Activated T-helper 1 cell treated with anti-CD3 and anti-CD28 coated beads, Interleukin-12 subunit alpha, Interleukin-12 subunit beta, Interleukin-2, Interleukin-4 antibody, amounts not matched to agents 30 ng/mL and 10 ng/mL and 1 ng/mL, durations not matched to agents 14 hours and 24 hours and 36 hours (primary cell): ENCODE results near the gene PDE4D. TPM values are rescaled to one million over a fixed set of nuclear protein-coding genes. Genes with fewer than 3 reads are reported as not detected.

Experiments
- DNase-seq: peaks from one replicate; pipeline ENCODE4 v3.0.0; 2021; ENCODE audit warnings: low spot score
- H3K27ac Mint-ChIP-seq: one replicate; pipeline ENCODE4 v1.8.0; 2021; ENCODE audit warnings: mild to moderate bottlenecking, mixed read lengths
- H3K27me3 Mint-ChIP-seq: one replicate; pipeline ENCODE4 v1.8.0; 2022; ENCODE audit warnings: mild to moderate bottlenecking, moderate library complexity, mixed read lengths; ENCODE audit not compliant: insufficient read depth
- H3K36me3 Mint-ChIP-seq: one replicate; pipeline ENCODE4 v1.8.0; 2021; ENCODE audit warnings: low read depth, mixed read lengths
- H3K4me1 Mint-ChIP-seq: one replicate; pipeline ENCODE4 v1.8.0; 2021; ENCODE audit warnings: low read depth, mixed read lengths
- H3K4me3 Mint-ChIP-seq: one replicate; pipeline ENCODE4 v1.8.0; 2021; ENCODE audit warnings: mild to moderate bottlenecking, moderate library complexity, mixed read lengths
- H3K9me3 Mint-ChIP-seq: one replicate; pipeline ENCODE4 v1.8.0; 2021; ENCODE audit warnings: mixed read lengths
- intact Hi-C: fragments of 100-400 bp; cut with micrococcal nuclease; formaldehyde crosslinking; loops from one replicate; pipeline ENCODE4 v1.15.1; 2024
- total RNA-seq: library from RNA; stranded (reverse); gene quantifications from 2 replicates; pipeline ENCODE4 v1.2.3, GENCODE V29; 2022

The PDE4D gene
- total RNA-seq, 1 donor from 2014 or later = 50.6 TPM

GRCh38 chr5:59158637-59159391 is 734.7 kb downstream of the PDE4D start:
- H3K27ac Mint-ChIP-seq = no peak overlapping the region
- no peak for DNase-seq
- peaks cover 7% of the 10 kb centered on the region for H3K9me3 Mint-ChIP-seq
- peaks cover 2% of the 10 kb centered on the region for H3K27me3 Mint-ChIP-seq
- peaks cover 2% of the 10 kb centered on the region for H3K36me3 Mint-ChIP-seq
- H3K4me1 Mint-ChIP-seq = peaks cover 14% of the 10 kb centered on the region
- intact Hi-C loops = loop anchor here (10.0 kb wide), 1 partner anchor 1984 kb away; the partner anchor contains the start of gene GPBP1
- no peak overlapping the region for H3K4me3 Mint-ChIP-seq

GRCh38 chr5:59158165-59158564 is 735.4 kb downstream of the PDE4D start:
- peaks cover 2% of the 10 kb centered on the region for H3K36me3 Mint-ChIP-seq
- no peak for DNase-seq
- H3K27ac Mint-ChIP-seq = no peak overlapping the region
- intact Hi-C loops = loop anchor here (10.0 kb wide), 1 partner anchor 1983 kb away; the partner anchor contains the start of gene GPBP1
- no peak overlapping the region for H3K4me3 Mint-ChIP-seq
- peaks cover 7% of the 10 kb centered on the region for H3K9me3 Mint-ChIP-seq
- peaks cover 14% of the 10 kb centered on the region for H3K4me1 Mint-ChIP-seq
- peaks cover 2% of the 10 kb centered on the region for H3K27me3 Mint-ChIP-seq

- Mint-ChIP-seq H3K9me3 (peaks cover 7% of the 10 kb centered on the region), H3K36me3 (peaks cover 6% of the 10 kb centered on the region), H3K4me3 (no peak overlapping the region), H3K4me1 (peaks cover 12% of the 10 kb centered on the region), H3K27me3 (peaks cover 2% of the 10 kb centered on the region), H3K27ac (no peak overlapping the region)
- intact Hi-C loops = loop anchor here (10.0 kb wide), 1 partner anchor 1982 kb away; the partner anchor contains the start of gene GPBP1
- no peak for DNase-seq
Measured at GRCh38 chr5:59157068-59157467, 736.5 kb downstream of the PDE4D start.

- H3K27ac Mint-ChIP-seq = no peak overlapping the region
- H3K4me3 Mint-ChIP-seq = peak overlapping the region; percentile 58
- DNase-seq = peak; percentile 14
- no peaks in the 10 kb centered on the region for H3K27me3 Mint-ChIP-seq
- H3K4me1 Mint-ChIP-seq = no peaks in the 10 kb centered on the region
- peaks cover 3% of the 10 kb centered on the region for H3K36me3 Mint-ChIP-seq
- peaks cover 2% of the 10 kb centered on the region for H3K9me3 Mint-ChIP-seq
- intact Hi-C loops = loop anchor here (1.0 to 10.0 kb wide), 4 partner anchors 8 to 1978 kb away; partner anchors contain the start of gene GPBP1
Measured at GRCh38 chr5:59152701-59153245, 740.8 kb downstream of the PDE4D start.

GRCh38 chr5:59151162-59151889 is 742.2 kb downstream of the PDE4D start:
- peak overlapping the region; percentile 74 for H3K27ac Mint-ChIP-seq
- no peak for DNase-seq
- no peaks in the 10 kb centered on the region for H3K27me3 Mint-ChIP-seq
- H3K9me3 Mint-ChIP-seq = no peaks in the 10 kb centered on the region
- H3K36me3 Mint-ChIP-seq = peaks cover 3% of the 10 kb centered on the region
- H3K4me1 Mint-ChIP-seq = no peaks in the 10 kb centered on the region
- intact Hi-C loops = loop anchor here (10.0 kb wide), 1 partner anchor 1977 kb away; the partner anchor contains the start of gene GPBP1
- H3K4me3 Mint-ChIP-seq = peak overlapping the region; percentile 46

- Mint-ChIP-seq H3K9me3 (no peaks in the 10 kb centered on the region), H3K4me3 (no peak overlapping the region), H3K36me3 (peaks cover 3% of the 10 kb centered on the region), H3K27ac (no peak overlapping the region), H3K4me1 (no peaks in the 10 kb centered on the region), H3K27me3 (no peaks in the 10 kb centered on the region)
- no peak for DNase-seq
- intact Hi-C loops = loop anchor here (10.0 kb wide), 1 partner anchor 1975 kb away; the partner anchor contains the start of gene GPBP1
Measured at GRCh38 chr5:59149827-59150226, 743.7 kb downstream of the PDE4D start.

GRCh38 chr5:59149271-59149670 is 744.3 kb downstream of the PDE4D start:
- Mint-ChIP-seq H3K4me1 (peaks cover 1% of the 10 kb centered on the region), H3K27ac (no peak overlapping the region), H3K27me3 (no peaks in the 10 kb centered on the region), H3K36me3 (peaks cover 3% of the 10 kb centered on the region), H3K4me3 (no peak overlapping the region), H3K9me3 (no peaks in the 10 kb centered on the region)
- DNase-seq = no peak
- intact Hi-C loops = no loop called here

- Mint-ChIP-seq H3K9me3 (no peaks in the 10 kb centered on the region), H3K4me1 (peaks cover 8% of the 10 kb centered on the region), H3K27me3 (no peaks in the 10 kb centered on the region), H3K36me3 (no peaks in the 10 kb centered on the region), H3K4me3 (no peak overlapping the region), H3K27ac (no peak overlapping the region)
- intact Hi-C loops = no loop called here
- no peak for DNase-seq
Measured at GRCh38 chr5:59146729-59147128, 746.8 kb downstream of the PDE4D start.

- H3K27me3 Mint-ChIP-seq = no peaks in the 10 kb centered on the region
- intact Hi-C loops = loop anchor here (1.0 kb wide), 1 partner anchor 9 kb away; no protein-coding TSS in a partner anchor
- H3K36me3 Mint-ChIP-seq = no peaks in the 10 kb centered on the region
- H3K4me1 Mint-ChIP-seq = peaks cover 27% of the 10 kb centered on the region
- no peaks in the 10 kb centered on the region for H3K9me3 Mint-ChIP-seq
- H3K27ac Mint-ChIP-seq = no peak overlapping the region
- H3K4me3 Mint-ChIP-seq = no peak overlapping the region
- no peak for DNase-seq
Measured at GRCh38 chr5:59143926-59144333, 749.6 kb downstream of the PDE4D start.

GRCh38 chr5:59142927-59143326 is 750.6 kb downstream of the PDE4D start:
- DNase-seq = no peak
- Mint-ChIP-seq H3K36me3 (no peaks in the 10 kb centered on the region), H3K4me3 (no peak overlapping the region), H3K9me3 (no peaks in the 10 kb centered on the region), H3K4me1 (peaks cover 32% of the 10 kb centered on the region), H3K27me3 (no peaks in the 10 kb centered on the region), H3K27ac (no peak overlapping the region)
- intact Hi-C loops = no loop called here

- H3K36me3 Mint-ChIP-seq = no peaks in the 10 kb centered on the region
- no peaks in the 10 kb centered on the region for H3K9me3 Mint-ChIP-seq
- DNase-seq = no peak
- H3K27me3 Mint-ChIP-seq = no peaks in the 10 kb centered on the region
- no peak overlapping the region for H3K4me3 Mint-ChIP-seq
- no peak overlapping the region for H3K27ac Mint-ChIP-seq
- H3K4me1 Mint-ChIP-seq = peaks cover 32% of the 10 kb centered on the region
- intact Hi-C loops = no loop called here
Measured at GRCh38 chr5:59142138-59142537, 751.4 kb downstream of the PDE4D start.

- Mint-ChIP-seq H3K4me1 (peaks cover 32% of the 10 kb centered on the region), H3K9me3 (no peaks in the 10 kb centered on the region), H3K4me3 (no peak overlapping the region), H3K27ac (no peak overlapping the region), H3K27me3 (no peaks in the 10 kb centered on the region), H3K36me3 (no peaks in the 10 kb centered on the region)
- DNase-seq = no peak
- intact Hi-C loops = no loop called here
Measured at GRCh38 chr5:59140133-59140532, 753.4 kb downstream of the PDE4D start.

- H3K27ac Mint-ChIP-seq = no peak overlapping the region
- no peaks in the 10 kb centered on the region for H3K36me3 Mint-ChIP-seq
- no peak overlapping the region for H3K4me3 Mint-ChIP-seq
- no peaks in the 10 kb centered on the region for H3K9me3 Mint-ChIP-seq
- intact Hi-C loops = no loop called here
- no peaks in the 10 kb centered on the region for H3K27me3 Mint-ChIP-seq
- no peak for DNase-seq
- peaks cover 37% of the 10 kb centered on the region for H3K4me1 Mint-ChIP-seq
Measured at GRCh38 chr5:59139695-59140094, 753.8 kb downstream of the PDE4D start.
